Body of pancreas (tissue), 4 donors: ENCODE data around the gene CDCA8.

Experiments used
- CTCF ChIP-seq, 7 experiments: fragments of 450-650 bp in 4 of 7; fragments of 200-600 bp in 3 of 7; sonication (generic) in 3 of 7; IDR thresholded peaks; one replicate each; pipeline ENCODE4 v1.5.1; 2016 to 2019; ENCODE audit warnings: antibody characterized with exemption in 7 of 7
- POLR2A ChIP-seq, 3 donors: fragments of 450-650 bp; IDR thresholded peaks; one replicate each; pipeline ENCODE4 v1.6.1; 2016; ENCODE audit warnings: antibody characterized with exemption in 3 of 3, mild to moderate bottlenecking in 2 of 3

GRCh38 chr1:37723072-37723389 lies 30.7 kb downstream of the CDCA8 start:
- no peak for TF ChIP-seq POLR2A (IDR thresholded peaks at IDR 0.05)
- TF ChIP-seq CTCF (IDR thresholded peaks at IDR 0.05): no peak
